Activated naive CD4-positive, alpha-beta T cell treated with anti-CD3 and anti-CD28 coated beads, Interleukin-2, amount 10 ng/mL, durations not matched to agents 7 days and 5 days (primary cell): ENCODE data around the gene ADAMTS2.

Experiments used
- CTCF ChIA-PET: fragments of 350-600 bp; sonication (Branson Sonifier 250); formaldehyde crosslinking; loops from one replicate; lab custom pipeline; 2021; ENCODE audit warnings: antibody characterized with exemption; lab: Charles Lee
- DNase-seq: peaks from one replicate; pipeline ENCODE4 v3.0.0-alpha.2; 2020
- H3K27ac Mint-ChIP-seq: one replicate; pipeline ENCODE4 v1.8.0; 2021; ENCODE audit warnings: mild to moderate bottlenecking, moderate library complexity, mixed read lengths
- H3K27me3 Mint-ChIP-seq: one replicate; pipeline ENCODE4 v1.8.0; 2021; ENCODE audit warnings: mild to moderate bottlenecking, mixed read lengths
- H3K36me3 Mint-ChIP-seq: one replicate; pipeline ENCODE4 v1.8.0; 2021; ENCODE audit warnings: mixed read lengths
- H3K4me1 Mint-ChIP-seq: one replicate; pipeline ENCODE4 v1.8.0; 2021; ENCODE audit warnings: mixed read lengths
- H3K4me3 Mint-ChIP-seq: one replicate; pipeline ENCODE4 v1.8.0; 2021; ENCODE audit warnings: mild to moderate bottlenecking, moderate library complexity, mixed read lengths
- H3K9me3 Mint-ChIP-seq: one replicate; pipeline ENCODE4 v1.8.0; 2021; ENCODE audit warnings: mixed read lengths

ADAMTS2 gene

DNA sequence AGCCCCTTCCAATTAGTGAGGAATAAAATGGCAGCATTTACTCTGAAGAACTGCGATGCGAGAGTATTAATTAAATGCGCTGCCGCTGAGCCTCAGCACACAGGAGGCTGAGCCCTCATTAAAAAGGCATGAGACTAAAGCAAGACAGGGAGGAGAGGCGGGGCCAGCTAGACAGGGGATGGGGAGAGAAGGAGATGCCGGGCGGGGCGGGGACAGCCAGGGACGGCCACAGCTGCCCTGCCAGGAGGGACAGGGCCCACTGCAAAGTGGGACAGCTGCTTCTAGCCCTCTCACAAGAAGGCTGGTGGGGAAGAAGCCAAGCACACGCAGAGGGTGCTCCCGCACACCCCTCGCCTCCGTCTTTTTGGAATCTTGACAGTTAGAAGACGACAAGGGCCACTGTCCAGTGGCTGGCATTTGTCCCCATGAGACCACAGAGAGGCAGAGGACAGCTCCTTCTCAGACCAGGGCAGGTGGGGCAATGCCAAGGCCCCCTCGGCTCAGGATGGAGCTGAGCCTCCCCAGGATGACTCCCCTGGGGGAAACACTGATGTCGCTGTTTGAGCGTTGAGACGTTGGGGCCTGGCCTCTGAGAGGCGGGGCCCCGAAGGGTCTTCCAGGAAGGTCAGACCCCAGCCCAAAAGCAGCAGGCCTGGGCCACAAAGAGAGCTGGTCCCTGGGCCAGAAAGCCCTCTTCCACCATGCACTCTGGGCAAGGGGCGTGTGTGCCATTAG lies 26.9 kb downstream of the ADAMTS2 start:
- CTCF ChIA-PET: no interaction called here
- no peak for DNase-seq

DNA sequence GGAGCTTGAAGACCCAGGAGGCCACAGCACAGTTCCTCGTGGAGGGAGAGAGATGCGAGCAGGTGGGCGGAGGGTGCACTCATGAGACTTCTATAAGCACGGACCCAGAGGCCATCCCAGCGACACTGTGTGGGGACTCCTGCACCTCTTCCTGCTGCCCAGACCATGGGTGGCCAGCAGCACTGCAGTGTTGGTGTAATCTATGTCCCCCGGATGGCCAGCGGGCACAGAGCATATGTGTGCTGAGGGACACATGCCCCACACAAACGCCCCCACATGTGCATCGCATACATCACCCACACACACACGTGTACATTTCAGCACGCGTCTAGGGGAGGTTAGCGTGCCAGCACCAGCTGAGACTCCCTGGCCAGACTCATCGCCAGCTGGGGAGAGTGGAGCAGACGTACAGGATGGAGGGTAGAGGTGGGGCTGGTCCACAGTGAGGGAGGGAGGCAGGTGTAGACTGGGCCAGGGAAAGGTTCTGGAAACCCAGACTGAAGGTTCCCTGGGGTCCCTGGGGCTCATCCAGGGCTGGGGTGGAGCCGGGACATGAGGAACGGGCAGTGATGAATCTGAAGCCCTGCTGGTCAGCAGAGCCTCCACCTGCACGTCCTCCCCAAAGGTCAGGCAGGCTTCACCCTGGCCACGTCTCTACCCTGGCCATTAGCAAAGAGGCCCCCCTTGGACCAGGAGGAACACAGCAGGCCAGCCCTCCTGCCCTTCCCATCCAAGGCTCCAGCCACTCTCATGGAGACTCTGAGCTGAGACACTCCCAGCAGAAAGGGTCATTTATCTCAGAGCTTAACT lies 27.6 kb downstream of the ADAMTS2 start:
- H3K27ac Mint-ChIP-seq: no peak overlapping the region
- H3K9me3 Mint-ChIP-seq: no peaks in the 10 kb centered on the region
- CTCF ChIA-PET: no interaction called here
- H3K4me3 Mint-ChIP-seq: no peak overlapping the region
- no peaks in the 10 kb centered on the region for H3K27me3 Mint-ChIP-seq
- no peaks in the 10 kb centered on the region for H3K4me1 Mint-ChIP-seq
- DNase-seq: no peak
- H3K36me3 Mint-ChIP-seq: no peaks in the 10 kb centered on the region

More for the DNA sequence above, 26.9 kb downstream of the ADAMTS2 start:
- Mint-ChIP-seq H3K9me3 (no peaks in the 10 kb centered on the region), H3K4me3 (no peak overlapping the region), H3K27me3 (no peaks in the 10 kb centered on the region), H3K27ac (no peak overlapping the region), H3K4me1 (no peaks in the 10 kb centered on the region), H3K36me3 (no peaks in the 10 kb centered on the region)

DNA sequence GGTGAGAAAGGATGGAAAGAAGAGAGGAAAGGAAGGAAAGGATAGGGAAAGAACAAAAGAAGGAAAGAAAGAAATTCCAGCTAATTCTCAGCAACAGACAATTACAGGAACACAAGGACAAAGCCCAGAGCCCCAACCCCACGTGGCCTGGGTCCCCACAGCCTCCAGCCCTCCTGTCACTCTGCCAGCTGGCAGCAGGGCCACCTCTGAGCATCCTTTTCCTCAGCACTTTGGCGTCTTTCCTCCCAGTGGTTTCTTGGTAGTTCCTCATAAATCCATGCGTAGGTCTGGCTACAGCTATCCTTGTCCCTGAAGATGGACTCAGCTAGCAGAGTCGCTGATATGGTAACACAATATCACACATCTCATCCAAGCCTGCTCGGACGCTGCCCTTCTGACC lies 28.3 kb downstream of the ADAMTS2 start:
- H3K27ac Mint-ChIP-seq: no peak overlapping the region
- no peaks in the 10 kb centered on the region for H3K36me3 Mint-ChIP-seq
- H3K27me3 Mint-ChIP-seq: no peaks in the 10 kb centered on the region
- no peaks in the 10 kb centered on the region for H3K9me3 Mint-ChIP-seq
- no peak overlapping the region for H3K4me3 Mint-ChIP-seq
- CTCF ChIA-PET: no interaction called here
- no peaks in the 10 kb centered on the region for H3K4me1 Mint-ChIP-seq
- DNase-seq: no peak

DNA sequence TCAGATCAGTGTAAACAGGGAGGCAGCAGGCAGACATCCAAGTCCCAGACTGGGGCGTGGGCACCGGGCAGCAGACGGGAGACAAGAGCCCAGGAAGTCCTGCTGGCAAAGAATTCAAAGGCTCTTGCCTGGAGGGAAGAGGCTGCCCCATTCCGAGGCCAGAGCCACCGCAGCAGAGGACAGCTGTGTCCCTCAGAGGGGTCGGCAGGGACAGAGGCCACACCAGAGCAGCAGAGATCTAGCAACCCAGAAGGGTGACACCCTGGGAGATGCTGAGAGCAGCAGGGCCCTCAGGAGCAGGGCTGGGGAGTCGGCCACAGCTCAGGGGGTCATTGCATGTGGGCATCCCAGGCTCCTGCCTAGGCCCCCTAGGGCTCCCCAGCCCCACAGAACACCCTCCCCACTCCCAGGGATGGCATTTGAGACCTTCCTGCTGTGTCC lies 29.1 kb downstream of the ADAMTS2 start:
- H3K36me3 Mint-ChIP-seq: no peaks in the 10 kb centered on the region
- H3K27ac Mint-ChIP-seq: no peak overlapping the region
- H3K27me3 Mint-ChIP-seq: no peaks in the 10 kb centered on the region
- no peak overlapping the region for H3K4me3 Mint-ChIP-seq
- H3K4me1 Mint-ChIP-seq: no peaks in the 10 kb centered on the region
- no peak for DNase-seq
- CTCF ChIA-PET: no interaction called here
- H3K9me3 Mint-ChIP-seq: no peaks in the 10 kb centered on the region

DNA sequence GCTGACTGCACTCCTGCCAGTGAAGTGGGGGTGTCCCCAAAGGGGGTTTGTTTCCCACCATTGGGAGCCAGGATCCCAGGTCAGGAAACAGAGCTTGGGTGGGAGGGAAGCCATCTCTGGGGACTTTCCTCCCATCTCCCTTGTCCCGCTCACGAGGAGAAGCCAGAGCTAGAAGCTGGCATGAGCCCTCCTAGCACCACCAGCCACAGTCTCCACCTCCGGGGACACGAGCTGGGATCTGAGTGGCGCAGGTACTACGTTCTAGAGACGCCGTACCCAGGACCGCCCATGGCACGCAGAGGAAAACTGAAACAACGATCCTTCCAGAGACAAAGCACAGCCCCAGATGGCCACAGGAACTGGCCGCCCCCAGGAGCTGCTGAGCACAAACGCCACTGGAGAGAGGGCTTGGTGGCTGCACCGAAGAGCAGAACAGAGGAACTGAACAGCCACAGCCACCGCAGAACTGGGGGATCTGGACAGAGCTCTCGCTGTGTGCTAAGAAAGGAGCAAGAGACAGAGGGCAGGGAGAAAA lies 29.8 kb downstream of the ADAMTS2 start:
- Mint-ChIP-seq H3K4me1 (no peaks in the 10 kb centered on the region), H3K27ac (no peak overlapping the region), H3K9me3 (no peaks in the 10 kb centered on the region), H3K4me3 (no peak overlapping the region), H3K27me3 (no peaks in the 10 kb centered on the region), H3K36me3 (no peaks in the 10 kb centered on the region)
- DNase-seq: no peak
- CTCF ChIA-PET: no interaction called here

DNA sequence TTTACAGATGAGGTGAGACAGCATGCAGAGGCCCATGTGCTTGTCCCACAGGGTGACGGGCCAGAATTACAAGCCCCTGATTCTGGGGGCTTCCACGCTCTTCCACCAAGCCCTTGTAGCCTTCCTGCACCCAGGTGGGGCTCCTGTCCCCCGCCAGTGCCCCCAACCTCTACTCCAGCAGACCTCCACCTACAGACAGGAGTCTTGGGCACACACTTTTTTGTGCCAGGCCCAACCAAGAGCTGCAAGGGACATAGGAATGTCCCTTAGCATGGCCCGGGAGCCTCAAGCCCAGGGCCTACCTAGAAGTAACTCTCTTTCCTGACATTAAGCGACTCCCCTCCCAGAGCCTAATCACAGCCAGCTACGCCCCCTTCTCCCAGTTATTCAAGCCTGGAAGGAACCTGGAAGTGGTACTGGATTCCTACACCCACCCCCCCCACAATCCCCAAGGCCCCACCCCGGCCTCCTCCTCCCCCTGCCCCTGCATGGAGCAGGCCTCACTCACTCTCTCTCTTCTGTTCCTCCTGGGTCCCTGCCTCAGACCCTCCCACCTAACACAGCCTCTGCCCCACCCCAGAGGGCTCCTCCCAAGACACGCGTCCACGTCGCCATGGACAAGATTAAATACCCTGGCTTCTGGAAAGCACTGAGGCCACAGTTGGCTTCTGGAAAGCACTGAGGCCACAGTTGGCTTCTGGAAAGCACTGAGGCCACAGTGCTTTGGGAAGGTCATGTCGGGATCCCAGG lies 30.5 kb downstream of the ADAMTS2 start:
- Mint-ChIP-seq H3K27ac (no peak overlapping the region), H3K27me3 (no peaks in the 10 kb centered on the region), H3K9me3 (no peaks in the 10 kb centered on the region), H3K4me3 (no peak overlapping the region), H3K36me3 (no peaks in the 10 kb centered on the region), H3K4me1 (no peaks in the 10 kb centered on the region)
- CTCF ChIA-PET: no interaction called here
- DNase-seq: no peak

DNA sequence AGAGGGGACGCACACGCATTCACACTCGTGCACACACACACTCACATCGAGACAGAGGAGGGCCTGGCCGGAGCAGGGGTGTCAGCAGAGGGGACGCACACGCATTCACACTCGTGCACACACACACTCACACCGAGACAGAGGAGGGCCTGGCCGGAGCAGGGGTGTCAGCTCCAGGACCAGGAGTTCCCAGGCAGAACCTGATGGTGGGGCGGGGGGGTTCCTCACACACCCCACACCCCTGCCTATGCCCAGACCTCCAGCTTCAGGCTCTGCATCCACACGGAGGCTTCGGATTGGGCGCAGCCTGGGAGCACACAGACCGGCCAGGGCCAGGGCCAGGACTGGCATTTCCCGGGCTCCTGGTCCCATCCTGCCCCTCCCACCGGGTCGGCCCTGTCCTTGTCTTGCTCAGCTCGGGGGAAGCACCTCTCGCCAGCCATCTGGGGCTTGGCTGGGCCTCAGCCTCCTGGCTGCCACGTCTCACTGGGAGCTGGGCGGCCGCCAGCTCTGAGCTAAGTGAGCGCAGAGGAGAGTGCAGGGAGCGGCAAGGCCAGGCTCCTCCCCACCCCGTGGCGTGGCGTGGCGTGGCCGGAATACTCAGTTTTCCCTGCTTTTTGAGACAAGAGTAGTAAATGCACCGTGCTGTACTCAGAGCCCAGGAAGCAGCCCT lies 31.3 kb downstream of the ADAMTS2 start:
- H3K9me3 Mint-ChIP-seq: no peaks in the 10 kb centered on the region
- H3K36me3 Mint-ChIP-seq: no peaks in the 10 kb centered on the region
- no peak overlapping the region for H3K4me3 Mint-ChIP-seq
- CTCF ChIA-PET: no interaction called here
- no peak for DNase-seq
- H3K27me3 Mint-ChIP-seq: no peaks in the 10 kb centered on the region
- no peaks in the 10 kb centered on the region for H3K4me1 Mint-ChIP-seq
- H3K27ac Mint-ChIP-seq: no peak overlapping the region

DNA sequence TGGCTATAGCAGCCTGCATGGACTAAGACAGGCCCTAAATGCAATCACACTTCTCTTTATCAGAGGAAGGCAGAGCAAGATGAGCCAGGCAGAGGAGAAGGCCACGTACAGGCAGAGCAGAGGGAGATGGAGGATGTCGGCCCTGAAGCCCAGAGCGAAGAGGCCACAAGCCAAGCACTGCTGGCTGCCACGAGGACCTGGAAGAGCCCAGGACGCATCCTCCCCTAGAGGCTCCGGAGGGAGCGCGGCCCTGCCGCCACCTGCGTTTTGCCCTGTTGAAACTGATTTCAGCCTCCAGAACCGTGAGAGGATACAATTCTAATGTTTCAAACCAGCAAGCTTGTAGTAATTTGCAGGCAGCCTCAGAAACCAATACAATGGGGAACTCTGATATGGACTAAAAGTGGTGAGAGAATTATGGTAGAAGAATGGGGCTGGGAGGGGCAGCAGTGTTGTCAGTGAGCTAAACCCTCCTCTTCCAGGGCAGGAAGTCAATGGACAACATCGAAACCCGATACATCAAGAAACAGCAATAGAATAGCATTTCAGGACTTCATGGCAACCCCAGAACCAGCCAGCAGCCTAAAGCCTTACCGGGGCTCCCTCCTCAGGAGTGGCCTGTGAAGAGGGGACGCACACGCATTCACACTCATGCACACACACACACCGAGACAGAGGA lies 32.6 kb downstream of the ADAMTS2 start:
- no peak for DNase-seq
- Mint-ChIP-seq H3K4me3 (no peak overlapping the region), H3K36me3 (no peaks in the 10 kb centered on the region), H3K4me1 (no peaks in the 10 kb centered on the region), H3K9me3 (no peaks in the 10 kb centered on the region), H3K27me3 (no peaks in the 10 kb centered on the region), H3K27ac (no peak overlapping the region)
- CTCF ChIA-PET: no interaction called here

DNA sequence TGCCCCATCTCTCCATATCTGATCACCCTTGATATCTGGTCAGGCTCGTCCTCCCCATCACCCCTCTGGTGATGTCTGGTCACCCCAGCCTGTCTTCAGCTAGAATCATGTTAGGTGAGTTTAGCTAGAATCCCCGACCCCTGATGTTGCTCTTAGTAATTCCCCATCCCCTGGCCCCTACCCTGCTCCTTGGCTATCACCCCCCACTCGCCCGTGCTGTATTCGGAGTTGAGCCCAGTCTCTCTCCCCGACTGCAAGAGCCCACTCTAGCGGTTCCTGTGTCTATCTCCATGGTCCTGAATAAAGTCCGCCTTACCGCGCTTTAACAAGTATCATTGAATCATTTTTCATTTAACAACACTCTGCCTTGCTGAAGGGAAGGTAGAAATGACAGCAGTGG lies 33.7 kb downstream of the ADAMTS2 start:
- H3K36me3 Mint-ChIP-seq: no peaks in the 10 kb centered on the region
- CTCF ChIA-PET: no interaction called here
- no peak overlapping the region for H3K4me3 Mint-ChIP-seq
- H3K9me3 Mint-ChIP-seq: no peaks in the 10 kb centered on the region
- H3K27me3 Mint-ChIP-seq: no peaks in the 10 kb centered on the region
- no peak for DNase-seq
- H3K4me1 Mint-ChIP-seq: no peaks in the 10 kb centered on the region
- H3K27ac Mint-ChIP-seq: no peak overlapping the region

DNA sequence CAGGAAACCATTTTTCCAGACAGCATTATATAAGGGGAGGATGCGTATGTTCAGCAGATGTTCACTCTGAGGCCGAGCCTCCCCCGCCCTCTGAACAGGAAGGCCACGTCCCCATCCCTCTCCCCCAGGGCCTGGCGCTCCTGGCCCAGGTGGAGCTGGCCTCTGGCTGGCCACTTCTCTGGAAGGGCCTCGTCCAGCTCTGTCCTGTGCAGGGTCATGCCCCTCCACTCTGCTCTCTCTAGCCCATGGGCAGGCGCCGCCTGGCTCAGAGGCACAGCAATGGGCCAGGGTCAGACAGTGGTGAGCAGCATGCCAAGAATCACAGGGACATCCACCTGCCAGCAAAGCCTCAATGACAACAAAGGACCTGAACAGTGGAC lies 34.2 kb downstream of the ADAMTS2 start:
- H3K27me3 Mint-ChIP-seq: no peaks in the 10 kb centered on the region
- no peak overlapping the region for H3K4me3 Mint-ChIP-seq
- H3K4me1 Mint-ChIP-seq: no peaks in the 10 kb centered on the region
- no peaks in the 10 kb centered on the region for H3K36me3 Mint-ChIP-seq
- CTCF ChIA-PET: no interaction called here
- no peaks in the 10 kb centered on the region for H3K9me3 Mint-ChIP-seq
- DNase-seq: no peak
- H3K27ac Mint-ChIP-seq: no peak overlapping the region

DNA sequence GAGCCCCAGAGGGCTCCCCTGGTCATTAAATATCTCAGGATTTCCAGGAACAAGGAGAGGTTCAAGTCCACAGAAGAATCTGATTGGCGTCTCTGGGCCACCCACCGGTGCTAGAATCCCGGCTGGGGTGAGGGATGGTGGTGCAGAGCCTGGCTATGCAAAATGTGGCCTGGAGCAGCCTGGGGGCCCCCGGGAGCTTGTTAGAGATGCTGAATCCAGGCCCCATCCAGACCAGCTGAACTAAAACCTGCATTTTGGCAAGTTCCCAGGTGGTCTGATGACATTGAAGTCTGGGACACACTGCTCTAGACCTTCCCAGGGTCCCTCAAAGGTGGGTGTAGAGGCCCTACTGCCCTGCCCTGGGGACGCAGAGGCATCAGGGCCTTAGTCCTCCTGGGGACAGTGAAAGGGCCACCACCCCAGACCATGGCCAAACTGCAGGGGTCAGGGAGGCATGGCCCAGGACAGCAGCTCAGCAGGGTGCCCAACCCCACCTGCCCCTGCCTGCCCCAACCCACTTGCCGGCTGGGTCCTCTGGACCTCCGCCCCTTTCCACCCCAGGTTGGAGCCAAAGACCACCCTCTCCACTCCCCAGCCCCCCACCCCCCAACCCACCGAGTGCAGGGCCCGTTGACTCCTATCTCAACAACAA lies 34.7 kb downstream of the ADAMTS2 start:
- no peaks in the 10 kb centered on the region for H3K9me3 Mint-ChIP-seq
- no peak for DNase-seq
- no peaks in the 10 kb centered on the region for H3K4me1 Mint-ChIP-seq
- no peaks in the 10 kb centered on the region for H3K27me3 Mint-ChIP-seq
- no peak overlapping the region for H3K27ac Mint-ChIP-seq
- CTCF ChIA-PET: no interaction called here
- no peak overlapping the region for H3K4me3 Mint-ChIP-seq
- H3K36me3 Mint-ChIP-seq: no peaks in the 10 kb centered on the region

DNA sequence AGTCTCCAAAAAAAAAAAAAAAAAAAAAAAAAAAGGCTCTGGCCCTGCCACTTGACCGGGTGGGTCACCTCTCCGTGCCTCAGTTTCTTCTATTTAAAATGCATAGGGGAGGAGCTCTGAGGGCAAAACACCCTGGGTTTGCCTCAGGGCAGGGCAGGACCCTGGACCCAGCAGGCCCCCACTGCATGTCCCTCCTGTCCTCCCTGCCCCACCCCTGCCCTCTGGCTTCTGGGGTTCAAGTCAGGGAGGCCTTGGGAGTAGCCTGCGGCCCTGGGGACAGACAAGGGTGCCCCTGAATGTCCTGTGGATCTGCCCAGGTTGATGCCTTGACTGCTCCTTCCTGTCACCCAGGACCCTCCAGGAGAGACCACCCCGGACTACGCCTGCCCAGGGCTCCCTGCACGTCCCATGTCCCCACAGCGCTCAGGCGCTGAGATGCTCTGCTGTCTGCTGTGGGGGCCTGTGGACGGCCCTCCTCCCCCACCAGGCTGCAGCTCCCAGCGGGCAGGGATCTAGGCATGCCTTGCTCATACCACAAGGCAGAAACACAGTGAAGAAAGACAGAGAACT lies 35.4 kb downstream of the ADAMTS2 start:
- DNase-seq: no peak
- Mint-ChIP-seq H3K27me3 (no peaks in the 10 kb centered on the region), H3K4me1 (no peaks in the 10 kb centered on the region), H3K9me3 (peaks cover 3% of the 10 kb centered on the region), H3K4me3 (no peak overlapping the region), H3K27ac (no peak overlapping the region), H3K36me3 (no peaks in the 10 kb centered on the region)
- CTCF ChIA-PET: no interaction called here

DNA sequence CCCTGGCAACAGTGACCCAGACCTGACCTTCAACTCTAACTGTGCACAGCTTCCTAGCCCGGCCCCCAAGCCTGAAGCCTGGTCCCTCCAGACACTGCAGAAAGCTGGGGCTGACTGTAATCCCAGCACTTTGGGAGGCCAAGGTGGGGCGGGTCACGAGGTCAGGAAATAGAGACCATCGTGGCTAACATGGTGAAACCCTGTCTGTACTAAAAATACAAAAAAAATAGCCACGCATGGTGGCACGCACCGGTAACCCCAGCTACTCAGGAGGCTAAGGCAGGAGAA lies 35.9 kb downstream of the ADAMTS2 start:
- Mint-ChIP-seq H3K27ac (no peak overlapping the region), H3K4me1 (no peaks in the 10 kb centered on the region), H3K36me3 (no peaks in the 10 kb centered on the region), H3K4me3 (no peak overlapping the region), H3K9me3 (peaks cover 8% of the 10 kb centered on the region), H3K27me3 (no peaks in the 10 kb centered on the region)
- no peak for DNase-seq
- CTCF ChIA-PET: no interaction called here
